22Rv1 (cell line): ENCODE results near the gene PCGF1.
A peak's percentile ranks its signal among the peaks of the same experiment; 100 is the strongest.

Source experiments
- H3K27ac ChIP-seq: fragments of 450-650 bp; 2 replicates; pipeline ENCODE4 v1.5.1; 2017
- ZFX ChIP-seq: fragments of 450-650 bp; IDR thresholded peaks from 2 replicates; pipeline ENCODE4 v1.6.1; 2017; ENCODE audit warnings: antibody characterized with exemption, borderline replicate concordance
- TF ChIP-seq, protein P1 (sequence below): fragments of 450-650 bp; IDR thresholded peaks from 2 replicates; pipeline ENCODE4 v1.5.1; 2017; ENCODE audit warnings: mild to moderate bottlenecking

Gene PCGF1

DNA sequence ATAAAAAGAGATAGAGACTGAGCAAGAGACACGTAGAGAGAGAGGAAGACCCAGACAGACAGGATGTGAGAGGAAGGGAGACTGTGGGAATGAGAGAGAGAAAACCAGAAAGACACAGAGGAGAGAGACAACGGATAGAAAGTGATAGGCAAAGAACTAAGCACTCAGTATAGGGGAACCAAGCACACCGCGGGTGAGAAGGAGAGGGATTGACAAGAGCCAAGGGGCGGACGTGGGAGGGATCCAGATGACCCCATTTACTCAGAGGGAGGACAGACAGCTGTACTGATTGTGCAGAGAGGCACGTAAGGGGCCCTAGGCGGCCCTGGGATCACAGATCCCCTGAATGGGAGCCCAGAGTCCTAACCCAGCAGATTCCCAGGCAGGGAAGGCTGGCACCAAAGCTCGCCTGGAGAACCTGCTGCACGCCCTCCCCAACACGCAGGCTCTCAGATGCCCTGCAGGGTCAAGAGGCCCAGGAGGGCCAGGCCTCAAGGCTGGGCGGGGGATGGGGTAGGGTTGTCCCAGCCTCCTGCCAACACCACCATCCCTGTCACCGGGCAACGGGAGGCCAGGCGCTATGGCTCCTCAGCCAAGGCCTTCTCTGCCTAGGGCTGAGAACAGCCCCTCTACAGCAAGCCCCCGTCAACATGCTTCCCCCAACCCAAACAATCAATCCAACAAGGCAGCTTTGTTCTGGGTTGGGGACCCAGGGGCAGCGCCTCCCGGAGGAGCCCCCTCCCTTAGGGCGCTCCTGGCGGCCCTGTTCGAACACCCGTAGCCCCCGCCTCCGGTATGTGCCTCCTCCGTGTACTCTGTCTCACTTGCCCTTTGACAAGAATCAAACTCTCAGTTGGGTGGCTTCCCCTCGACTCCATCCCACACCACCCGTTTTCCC, 45.7 kb upstream of the PCGF1 start:
- TF ChIP-seq, protein P1, sequence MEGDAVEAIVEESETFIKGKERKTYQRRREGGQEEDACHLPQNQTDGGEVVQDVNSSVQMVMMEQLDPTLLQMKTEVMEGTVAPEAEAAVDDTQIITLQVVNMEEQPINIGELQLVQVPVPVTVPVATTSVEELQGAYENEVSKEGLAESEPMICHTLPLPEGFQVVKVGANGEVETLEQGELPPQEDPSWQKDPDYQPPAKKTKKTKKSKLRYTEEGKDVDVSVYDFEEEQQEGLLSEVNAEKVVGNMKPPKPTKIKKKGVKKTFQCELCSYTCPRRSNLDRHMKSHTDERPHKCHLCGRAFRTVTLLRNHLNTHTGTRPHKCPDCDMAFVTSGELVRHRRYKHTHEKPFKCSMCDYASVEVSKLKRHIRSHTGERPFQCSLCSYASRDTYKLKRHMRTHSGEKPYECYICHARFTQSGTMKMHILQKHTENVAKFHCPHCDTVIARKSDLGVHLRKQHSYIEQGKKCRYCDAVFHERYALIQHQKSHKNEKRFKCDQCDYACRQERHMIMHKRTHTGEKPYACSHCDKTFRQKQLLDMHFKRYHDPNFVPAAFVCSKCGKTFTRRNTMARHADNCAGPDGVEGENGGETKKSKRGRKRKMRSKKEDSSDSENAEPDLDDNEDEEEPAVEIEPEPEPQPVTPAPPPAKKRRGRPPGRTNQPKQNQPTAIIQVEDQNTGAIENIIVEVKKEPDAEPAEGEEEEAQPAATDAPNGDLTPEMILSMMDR = no peak
- no peak for TF ChIP-seq ZFX
- H3K27ac ChIP-seq = peak overlapping the region; percentile 52

DNA sequence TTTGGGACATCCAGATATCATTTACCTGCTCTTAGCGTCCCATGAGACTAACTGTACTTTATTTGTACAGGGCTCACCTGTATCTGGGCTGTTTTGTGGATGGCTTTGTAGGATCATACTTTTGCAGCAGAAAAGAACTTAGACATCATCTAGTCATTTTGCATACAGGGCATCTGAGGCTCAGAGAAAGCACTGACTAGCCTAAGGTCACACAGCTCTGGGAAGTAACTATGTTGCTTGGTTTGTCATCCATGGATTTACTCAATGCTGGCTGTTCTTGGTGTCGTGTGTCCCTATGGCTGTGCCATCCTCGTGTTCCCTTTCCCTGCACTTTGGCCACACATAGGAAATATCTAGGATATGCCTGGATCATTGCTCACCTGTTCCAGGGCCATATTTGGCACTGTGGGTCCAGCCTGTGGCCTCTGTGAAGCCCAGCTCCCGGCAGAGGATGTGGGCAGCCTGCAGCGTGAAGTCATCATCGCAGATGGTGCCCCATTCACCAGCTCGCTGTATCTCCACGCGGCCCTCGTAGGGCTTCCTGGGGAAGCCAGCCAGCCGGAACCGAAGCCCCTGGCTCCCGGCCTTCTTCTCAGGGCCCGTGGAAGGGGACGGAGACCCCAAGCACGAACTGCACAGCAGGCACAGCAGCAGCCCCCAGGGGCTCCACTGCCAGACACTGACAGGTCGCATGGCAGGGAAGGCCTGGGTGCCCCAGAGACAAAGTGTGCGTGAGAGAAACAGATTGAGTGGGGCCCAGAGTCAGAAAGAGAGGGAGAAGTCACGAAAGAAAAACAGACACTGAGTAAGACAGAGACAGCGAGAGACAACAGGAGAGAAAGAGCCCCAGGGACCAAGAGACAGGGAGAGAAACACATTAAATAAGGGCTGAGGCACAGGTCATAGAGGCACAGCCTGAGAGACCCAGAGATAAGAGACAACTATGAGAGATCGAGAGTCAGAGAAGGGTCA, 44.7 kb upstream of the PCGF1 start:
- H3K27ac ChIP-seq = no peak overlapping the region

DNA sequence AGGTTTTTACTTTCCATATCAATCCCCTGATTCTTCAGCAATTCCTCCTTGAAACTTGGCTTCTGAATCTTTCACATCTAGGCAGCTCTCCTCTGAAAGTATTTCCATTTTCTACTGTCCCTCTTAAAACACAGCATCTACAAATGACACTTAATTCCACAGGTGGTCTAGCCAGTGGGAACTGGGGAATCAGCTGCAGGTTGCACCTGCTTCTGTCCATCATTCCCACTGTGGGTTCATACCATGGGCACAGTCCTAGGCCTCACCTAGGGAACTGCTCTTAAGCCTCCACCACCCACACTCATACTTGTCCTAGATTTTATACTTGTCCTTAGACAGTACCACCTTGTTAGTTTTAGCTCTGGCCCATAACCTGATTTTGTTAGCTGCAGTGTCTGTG, 44.0 kb upstream of the PCGF1 start:
- TF ChIP-seq ZFX = no peak
- TF ChIP-seq, protein P1 = no peak
- H3K27ac ChIP-seq = no peak overlapping the region

More for the DNA sequence above, 44.7 kb upstream of the PCGF1 start:
- TF ChIP-seq, protein P1 = no peak
- no peak for TF ChIP-seq ZFX

DNA sequence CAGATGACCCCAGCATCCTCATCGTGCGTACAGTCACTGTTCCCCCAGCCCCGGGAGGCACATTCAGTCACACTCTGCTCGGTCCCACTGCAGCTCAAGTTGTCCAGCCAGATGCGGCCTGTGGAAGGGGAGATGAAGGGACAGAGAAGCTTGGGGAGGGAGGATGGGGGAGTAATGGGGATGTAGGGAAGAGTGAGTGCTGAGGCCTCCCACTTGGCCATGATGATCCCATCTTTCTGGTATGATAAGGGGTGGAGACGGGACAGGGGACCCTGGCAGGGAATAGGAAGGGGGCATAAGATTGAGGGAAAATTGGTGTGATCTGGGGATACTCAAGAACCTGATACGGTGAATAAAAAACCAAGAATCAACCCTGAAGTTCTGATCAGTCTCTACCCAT, 42.7 kb upstream of the PCGF1 start:
- peak overlapping the region; percentile 87 for H3K27ac ChIP-seq
- TF ChIP-seq ZFX = no peak
- TF ChIP-seq, protein P1 = no peak

DNA sequence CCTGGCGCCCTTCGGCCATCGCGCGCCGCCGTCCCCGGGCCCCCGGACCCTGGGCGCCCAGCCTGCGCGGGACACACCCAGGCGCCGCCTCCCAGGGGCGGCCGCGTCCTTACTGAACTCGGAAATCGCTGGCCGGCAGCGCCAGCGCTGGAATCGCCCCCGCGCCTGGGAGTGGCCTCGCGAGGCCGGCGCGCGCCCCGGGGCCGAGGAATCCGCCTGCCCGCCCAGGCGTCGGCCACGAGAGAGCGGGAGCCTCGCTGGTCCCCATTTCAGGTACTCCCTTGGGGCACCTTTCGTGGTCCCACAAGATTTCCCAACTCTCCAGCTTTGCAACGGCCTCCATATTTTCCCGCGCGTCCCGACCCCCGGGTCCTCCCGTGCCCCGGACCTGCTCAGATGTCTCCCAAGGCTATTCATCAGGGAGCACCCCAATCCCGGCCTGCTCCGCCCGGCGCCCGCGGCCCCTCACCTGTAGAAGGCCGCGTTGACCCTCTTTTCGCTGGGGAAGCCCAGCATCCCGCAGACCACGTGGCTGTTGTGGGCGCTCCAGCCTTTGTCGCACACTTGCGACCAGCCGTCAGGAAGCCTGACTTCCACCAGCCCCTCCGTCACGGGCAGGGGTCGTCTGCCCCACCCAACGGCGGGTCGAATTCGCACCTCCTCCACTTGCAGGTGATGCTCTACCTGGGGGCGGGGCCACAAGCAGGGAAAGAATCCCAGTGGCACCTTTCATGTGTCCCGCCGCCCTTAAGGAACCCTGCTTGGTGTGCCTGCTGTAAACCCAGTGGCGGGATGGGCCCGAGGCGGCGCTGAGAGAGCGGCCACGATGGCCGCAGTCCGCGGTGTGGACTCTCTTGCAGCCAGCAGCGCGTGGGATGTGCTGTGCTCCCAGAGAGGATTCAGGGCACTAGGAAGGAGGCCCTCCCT, 41.7 kb upstream of the PCGF1 start:
- peak overlapping the region; percentile 87 for H3K27ac ChIP-seq
- TF ChIP-seq, protein P1 = 0 out of 2 replicates have a peak, but pooled peaks have one; percentile 4
- no peak for TF ChIP-seq ZFX

DNA sequence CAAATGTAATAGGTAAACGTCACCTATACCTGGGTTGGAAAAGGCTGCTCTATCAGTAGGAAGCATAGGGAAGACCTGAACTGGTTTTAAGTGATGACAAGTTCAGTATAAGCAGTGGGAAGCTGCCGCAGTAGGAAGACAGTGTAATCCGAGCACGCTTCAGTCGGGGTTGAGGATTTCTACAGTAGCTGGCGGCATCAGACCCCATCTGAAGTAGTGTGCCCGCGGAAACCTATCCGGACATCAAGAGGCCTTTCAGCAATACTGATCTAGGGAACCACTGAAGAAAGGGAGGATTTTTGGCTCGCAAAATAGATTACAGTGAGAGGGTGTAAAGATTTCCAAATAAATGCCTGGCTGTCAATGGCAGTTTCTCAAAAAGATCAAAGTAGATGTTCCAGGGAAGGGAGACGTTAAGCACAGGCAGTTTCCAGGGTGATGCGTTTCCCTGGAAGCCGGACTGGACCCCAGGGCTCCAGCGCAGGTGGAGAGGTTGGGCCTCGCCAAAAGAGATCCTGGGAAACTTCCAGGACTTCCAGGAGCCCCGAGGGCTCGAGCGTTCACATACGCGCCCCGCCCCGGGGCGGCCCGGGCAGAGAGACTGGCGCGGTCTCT, 40.9 kb upstream of the PCGF1 start:
- peak overlapping the region; percentile 87 for H3K27ac ChIP-seq
- no peak for TF ChIP-seq ZFX
- TF ChIP-seq, protein P1 = no peak
